Activated T-helper 17 cell treated with anti-CD3 and anti-CD28 coated beads, Interleukin-2, amount 50 U/mL, for 72 hours (primary cell): ENCODE data around the gene SPAG17. TPM values are rescaled to one million over a fixed set of nuclear protein-coding genes. Genes with fewer than 3 reads are reported as not detected.
"Not testable (repeated sequence)": the region's sequence is repeated elsewhere in the genome, so short reads cannot be mapped to it uniquely, and the experiment has no call there.

Experiments used
- ATAC-seq: fragments of 150-1000 bp; cut with Tn5 transposase; replicated peaks from 2 replicates; pipeline ENCODE4 v1.10.0; 2021; ENCODE audit warnings: mild to moderate bottlenecking, moderate library complexity
- H3K27ac Mint-ChIP-seq: one replicate; pipeline ENCODE4 v1.8.0; 2022; ENCODE audit warnings: mixed read lengths
- H3K27me3 Mint-ChIP-seq: one replicate; pipeline ENCODE4 v1.8.0; 2022; ENCODE audit warnings: mixed read lengths
- H3K36me3 Mint-ChIP-seq: one replicate; pipeline ENCODE4 v1.8.0; 2022; ENCODE audit warnings: low read depth, mild to moderate bottlenecking, mixed read lengths
- H3K4me1 Mint-ChIP-seq: one replicate; pipeline ENCODE4 v1.8.0; 2022; ENCODE audit warnings: mixed read lengths
- H3K4me3 Mint-ChIP-seq: one replicate; pipeline ENCODE4 v1.8.0; 2022; ENCODE audit warnings: mild to moderate bottlenecking, mixed read lengths
- H3K9me3 Mint-ChIP-seq: one replicate; pipeline ENCODE4 v1.8.0; 2022; ENCODE audit warnings: mixed read lengths
- total RNA-seq, 2 donors: library from RNA; stranded (reverse); gene quantifications; one replicate each; pipeline ENCODE4 v1.2.3, GENCODE V29; 2022

SPAG17 gene
- total RNA-seq, 2 donors from 2014 or later, result not detected

DNA sequence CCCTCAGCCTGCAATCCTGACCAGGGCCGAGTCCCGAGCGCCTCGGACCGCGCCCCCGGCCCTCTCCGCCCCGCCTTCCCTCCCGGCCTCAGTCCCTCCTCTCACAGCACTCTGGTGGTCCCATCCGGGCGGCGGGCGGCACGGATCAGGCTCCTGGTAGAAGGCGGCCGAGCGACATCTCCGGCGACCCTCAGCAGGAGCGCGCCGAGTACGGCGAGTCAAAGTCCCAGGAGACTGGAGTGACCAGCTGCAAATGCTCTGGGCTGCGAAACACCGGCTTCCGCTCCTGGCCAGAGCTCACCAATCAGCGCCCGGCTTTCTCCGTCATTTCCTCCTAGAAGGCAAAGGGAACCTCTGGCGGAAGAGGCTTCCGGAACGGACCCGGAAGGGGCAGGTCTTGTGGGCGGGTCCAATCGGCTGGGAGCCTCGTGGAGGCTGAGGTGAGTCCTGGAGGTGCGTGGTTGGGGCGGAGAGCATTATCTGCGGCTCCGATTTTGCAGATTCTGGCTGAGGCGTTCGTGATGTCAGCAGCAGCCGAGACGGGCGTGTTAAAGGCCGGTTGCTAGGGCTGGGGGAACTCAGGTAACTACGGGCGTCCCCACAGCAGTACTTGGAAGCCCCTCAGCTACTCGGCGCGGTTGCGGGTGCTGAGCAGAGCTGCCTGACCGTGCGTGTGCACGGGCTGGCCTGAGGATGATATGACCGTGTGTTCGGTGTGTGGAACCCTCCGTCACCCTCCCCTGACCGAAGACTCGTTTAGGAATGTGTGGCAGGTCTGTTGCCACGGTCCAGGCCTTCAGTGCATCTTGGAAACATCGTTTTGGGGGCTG lies 255.5 kb downstream of the SPAG17 start, which contains the start of the genes GDAP2 and WDR3:
TSS of gene GDAP2 (minus strand) at position 279 of the 830 bp plus-strand sequence. CDS start 9,264 bp downstream, outside the sequence.
TSS of gene WDR3 (plus strand) at position 397 of the 830 bp plus-strand sequence. CDS start 3,581 bp downstream, outside the sequence.
- peak; percentile 99 for ATAC-seq
- Mint-ChIP-seq H3K27me3 (no peaks in the 10 kb centered on the region), H3K4me3 (peak within 1 kb of the TSS; percentile 99), H3K27ac (peak within 1 kb of the TSS; percentile 95), H3K36me3 (peaks cover 51% of the 10 kb centered on the region), H3K9me3 (no peaks in the 10 kb centered on the region), H3K4me1 (peaks cover 38% of the 10 kb centered on the region)

DNA sequence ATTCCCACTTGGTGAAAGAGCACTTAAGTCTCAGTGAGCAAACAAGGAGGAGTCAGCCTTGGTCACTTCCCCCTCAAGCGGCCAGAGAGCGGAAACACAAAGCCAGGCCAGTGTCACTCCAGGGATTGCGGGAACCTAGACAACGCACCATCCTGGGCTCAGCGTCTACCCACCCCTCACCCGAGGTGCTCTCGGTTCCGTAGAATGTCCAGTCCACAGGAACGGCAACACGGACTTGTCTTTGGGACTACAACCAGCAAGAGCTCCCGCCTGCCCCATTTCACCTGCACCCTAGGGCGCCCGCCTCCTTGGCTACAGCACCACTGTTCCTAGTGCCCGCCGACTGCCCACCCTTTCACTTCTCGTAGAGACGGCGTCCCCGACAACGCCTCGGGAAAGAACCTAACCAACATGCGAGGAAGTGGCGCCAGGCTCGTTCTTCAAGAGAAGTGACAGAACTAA lies 256.1 kb downstream of the SPAG17 start:
- H3K27ac Mint-ChIP-seq, result peak overlapping the region; percentile 95
- no peaks in the 10 kb centered on the region for H3K27me3 Mint-ChIP-seq
- peak overlapping the region; percentile 99 for H3K4me3 Mint-ChIP-seq
- H3K9me3 Mint-ChIP-seq, result no peaks in the 10 kb centered on the region
- peaks cover 34% of the 10 kb centered on the region for H3K4me1 Mint-ChIP-seq
- peaks cover 50% of the 10 kb centered on the region for H3K36me3 Mint-ChIP-seq
- peak; percentile 25 for ATAC-seq

- peaks cover 15% of the 10 kb centered on the region for H3K4me1 Mint-ChIP-seq
- no peaks in the 10 kb centered on the region for H3K27me3 Mint-ChIP-seq
- H3K9me3 Mint-ChIP-seq, result no peaks in the 10 kb centered on the region
- H3K27ac Mint-ChIP-seq, result no peak overlapping the region
- H3K4me3 Mint-ChIP-seq, result no peak overlapping the region
- peaks cover 23% of the 10 kb centered on the region for H3K36me3 Mint-ChIP-seq
- no peak for ATAC-seq
Measured at GRCh38 chr1:117925981-117926380, 259.0 kb downstream of the SPAG17 start.

DNA sequence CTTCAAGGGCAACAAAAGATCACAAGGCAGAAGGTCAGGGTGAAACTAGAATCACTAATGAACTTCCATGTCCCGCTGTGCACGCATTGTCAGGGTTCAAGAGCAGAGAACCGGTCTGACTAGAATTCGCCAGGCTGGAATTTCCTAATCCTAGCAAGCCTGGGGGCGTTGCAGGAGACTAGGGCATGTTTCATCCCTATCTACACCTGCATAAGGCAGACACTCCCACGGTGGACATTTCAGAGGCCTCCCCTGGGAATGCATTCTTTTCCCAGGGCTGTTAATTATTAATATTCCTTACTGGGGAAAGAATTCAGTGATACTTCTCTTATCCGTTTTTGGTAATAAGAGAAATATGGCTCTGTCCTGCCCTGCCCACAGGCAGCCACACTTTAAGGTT lies 262.3 kb downstream of the SPAG17 start:
- H3K4me3 Mint-ChIP-seq, H3K9me3 Mint-ChIP-seq, H3K27me3 Mint-ChIP-seq, H3K4me1 Mint-ChIP-seq, ATAC-seq, H3K27ac Mint-ChIP-seq: not testable (repeated sequence)
- H3K36me3 Mint-ChIP-seq, result peaks cover 28% of the 10 kb centered on the region

GRCh38 chr1:117921991-117922390 lies 263.0 kb downstream of the SPAG17 start:
- Mint-ChIP-seq H3K4me3 (no peak overlapping the region), H3K27ac (no peak overlapping the region), H3K27me3 (no peaks in the 10 kb centered on the region), H3K9me3 (no peaks in the 10 kb centered on the region), H3K36me3 (peaks cover 35% of the 10 kb centered on the region), H3K4me1 (no peaks in the 10 kb centered on the region)
- ATAC-seq, result no peak

GRCh38 chr1:117919376-117919775 lies 265.7 kb downstream of the SPAG17 start:
- Mint-ChIP-seq H3K4me1 (no peaks in the 10 kb centered on the region), H3K4me3 (no peak overlapping the region), H3K36me3 (peaks cover 61% of the 10 kb centered on the region), H3K9me3 (no peaks in the 10 kb centered on the region), H3K27me3 (no peaks in the 10 kb centered on the region), H3K27ac (no peak overlapping the region)
- no peak for ATAC-seq

- no peaks in the 10 kb centered on the region for H3K4me1 Mint-ChIP-seq
- H3K36me3 Mint-ChIP-seq, result peaks cover 84% of the 10 kb centered on the region
- H3K4me3 Mint-ChIP-seq, result no peak overlapping the region
- no peak for ATAC-seq
- H3K9me3 Mint-ChIP-seq, result no peaks in the 10 kb centered on the region
- H3K27ac Mint-ChIP-seq, result no peak overlapping the region
- H3K27me3 Mint-ChIP-seq, result no peaks in the 10 kb centered on the region
Measured at GRCh38 chr1:117911051-117911450, 274.0 kb downstream of the SPAG17 start.

DNA sequence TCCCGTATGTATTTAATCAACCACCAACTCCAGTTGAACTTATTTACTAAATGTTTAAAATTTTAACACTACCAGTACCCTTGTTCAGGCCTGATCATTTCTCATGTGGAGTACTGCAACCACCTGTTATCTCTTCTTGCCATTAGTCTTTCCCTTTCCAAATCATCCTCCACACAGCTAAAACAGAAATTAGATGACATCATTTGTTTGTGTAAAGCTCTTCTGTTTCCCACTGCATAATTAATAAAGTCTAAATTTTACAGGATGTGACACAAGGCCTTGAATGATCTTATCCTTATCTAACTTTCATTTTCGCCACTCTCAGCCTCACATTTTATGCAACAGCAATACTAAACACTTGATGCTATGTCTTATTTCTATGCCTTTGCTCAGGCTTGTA lies 280.0 kb downstream of the SPAG17 start:
- peaks cover 81% of the 10 kb centered on the region for H3K36me3 Mint-ChIP-seq
- no peaks in the 10 kb centered on the region for H3K4me1 Mint-ChIP-seq
- ATAC-seq, result no peak
- H3K27me3 Mint-ChIP-seq, result no peaks in the 10 kb centered on the region
- no peak overlapping the region for H3K4me3 Mint-ChIP-seq
- H3K9me3 Mint-ChIP-seq, result no peaks in the 10 kb centered on the region
- no peak overlapping the region for H3K27ac Mint-ChIP-seq

GRCh38 chr1:117904485-117904884 lies 280.5 kb downstream of the SPAG17 start:
- Mint-ChIP-seq H3K9me3 (no peaks in the 10 kb centered on the region), H3K4me3 (no peak overlapping the region), H3K27ac (no peak overlapping the region), H3K27me3 (no peaks in the 10 kb centered on the region), H3K36me3 (peaks cover 78% of the 10 kb centered on the region), H3K4me1 (no peaks in the 10 kb centered on the region)
- ATAC-seq, result no peak
